ENCODE data around the gene NBEAL2. TPM values are rescaled to one million over a fixed set of nuclear protein-coding genes. Genes with fewer than 3 reads are reported as not detected.

NBEAL2 gene, protein sequence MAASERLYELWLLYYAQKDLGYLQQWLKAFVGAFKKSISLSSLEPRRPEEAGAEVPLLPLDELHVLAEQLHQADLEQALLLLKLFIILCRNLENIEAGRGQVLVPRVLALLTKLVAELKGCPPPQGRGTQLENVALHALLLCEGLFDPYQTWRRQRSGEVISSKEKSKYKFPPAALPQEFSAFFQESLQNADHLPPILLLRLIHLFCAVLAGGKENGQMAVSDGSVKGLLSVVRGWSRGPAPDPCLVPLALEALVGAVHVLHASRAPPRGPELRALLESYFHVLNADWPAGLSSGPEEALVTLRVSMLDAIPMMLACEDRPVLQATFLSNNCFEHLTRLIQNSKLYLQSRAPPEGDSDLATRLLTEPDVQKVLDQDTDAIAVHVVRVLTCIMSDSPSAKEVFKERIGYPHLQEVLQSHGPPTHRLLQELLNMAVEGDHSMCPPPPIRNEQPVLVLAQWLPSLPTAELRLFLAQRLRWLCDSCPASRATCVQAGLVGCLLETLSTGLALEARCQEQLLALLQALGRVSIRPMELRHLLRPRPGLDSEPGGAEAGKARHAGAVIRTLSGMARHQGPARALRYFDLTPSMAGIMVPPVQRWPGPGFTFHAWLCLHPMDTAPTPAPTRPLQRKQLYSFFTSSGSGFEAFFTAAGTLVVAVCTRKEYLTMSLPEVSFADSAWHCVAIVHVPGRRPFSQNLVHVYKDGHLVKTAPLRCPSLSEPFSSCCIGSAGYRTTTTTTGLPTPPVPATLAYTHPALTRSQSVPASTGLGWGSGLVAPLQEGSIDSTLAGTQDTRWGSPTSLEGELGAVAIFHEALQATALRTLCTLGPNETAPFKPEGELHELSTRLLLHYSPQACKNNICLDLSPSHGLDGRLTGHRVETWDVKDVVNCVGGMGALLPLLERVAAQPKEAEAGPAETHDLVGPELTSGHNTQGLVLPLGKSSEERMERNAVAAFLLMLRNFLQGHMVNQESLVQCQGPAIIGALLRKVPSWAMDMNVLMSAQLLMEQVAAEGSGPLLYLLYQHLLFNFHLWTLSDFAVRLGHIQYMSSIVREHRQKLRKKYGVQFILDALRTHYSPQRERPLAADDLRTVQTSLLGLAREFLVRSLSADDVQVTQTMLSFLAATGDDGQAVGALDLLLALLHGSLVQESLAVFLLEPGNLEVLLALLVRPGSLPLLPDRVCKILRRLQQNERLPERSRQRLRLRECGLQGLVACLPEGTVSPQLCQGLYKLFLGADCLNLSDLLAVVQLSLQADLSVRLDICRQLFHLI (N-terminal part only)
- total RNA-seq, result 5.3 and 7.8 TPM in 2 replicates

DNA sequence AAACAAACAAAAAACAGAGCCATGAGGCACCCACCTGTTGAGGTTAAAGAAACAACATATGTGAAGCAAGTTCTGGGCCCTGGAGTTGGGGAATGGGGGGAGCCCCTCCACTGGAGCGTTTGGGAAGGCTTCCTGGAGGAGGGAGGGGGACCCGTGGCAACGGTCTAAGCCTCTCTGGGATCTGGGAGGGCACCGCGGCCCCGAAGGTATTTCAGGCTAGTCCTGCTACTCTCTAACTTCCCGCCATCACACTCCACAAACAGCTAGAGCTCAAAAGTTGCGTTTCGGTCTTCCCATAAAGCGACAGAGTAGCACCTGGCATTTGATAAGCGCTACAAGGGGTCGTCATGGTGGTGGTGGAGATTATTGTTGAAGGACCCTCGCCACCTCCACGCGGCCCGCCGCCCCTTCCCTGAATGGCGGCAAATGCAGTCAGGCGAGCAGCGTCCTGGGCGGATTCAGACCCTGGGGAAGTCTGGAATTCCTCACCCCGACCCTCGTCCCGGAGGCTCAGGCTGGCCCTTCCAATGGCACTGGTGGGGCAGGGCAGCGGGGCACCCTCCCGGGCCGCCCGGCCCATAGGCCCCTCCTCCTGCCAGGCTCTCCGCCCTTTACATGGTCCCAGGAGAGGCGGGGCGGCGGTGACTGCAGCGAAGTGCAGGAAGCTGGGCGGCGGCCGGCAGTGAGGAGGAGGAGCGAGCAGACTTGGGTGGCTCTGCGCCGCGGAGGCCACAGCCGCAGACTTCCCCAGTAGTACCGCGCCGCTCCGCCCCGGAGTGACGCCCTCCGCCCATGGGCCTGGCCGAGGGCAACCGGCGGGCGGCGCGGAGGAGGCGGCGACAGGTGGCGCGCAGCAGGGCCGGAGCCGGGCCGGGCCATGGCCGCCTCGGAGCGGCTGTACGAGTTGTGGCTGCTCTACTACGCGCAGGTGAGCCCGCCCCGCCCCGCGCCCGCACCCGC lies at the start of gene NBEAL2:
Gene NBEAL2 (plus strand): TSS at position 682 of the 960 bp plus-strand sequence. CDS start 196 bp downstream, at position 878.

DNA sequence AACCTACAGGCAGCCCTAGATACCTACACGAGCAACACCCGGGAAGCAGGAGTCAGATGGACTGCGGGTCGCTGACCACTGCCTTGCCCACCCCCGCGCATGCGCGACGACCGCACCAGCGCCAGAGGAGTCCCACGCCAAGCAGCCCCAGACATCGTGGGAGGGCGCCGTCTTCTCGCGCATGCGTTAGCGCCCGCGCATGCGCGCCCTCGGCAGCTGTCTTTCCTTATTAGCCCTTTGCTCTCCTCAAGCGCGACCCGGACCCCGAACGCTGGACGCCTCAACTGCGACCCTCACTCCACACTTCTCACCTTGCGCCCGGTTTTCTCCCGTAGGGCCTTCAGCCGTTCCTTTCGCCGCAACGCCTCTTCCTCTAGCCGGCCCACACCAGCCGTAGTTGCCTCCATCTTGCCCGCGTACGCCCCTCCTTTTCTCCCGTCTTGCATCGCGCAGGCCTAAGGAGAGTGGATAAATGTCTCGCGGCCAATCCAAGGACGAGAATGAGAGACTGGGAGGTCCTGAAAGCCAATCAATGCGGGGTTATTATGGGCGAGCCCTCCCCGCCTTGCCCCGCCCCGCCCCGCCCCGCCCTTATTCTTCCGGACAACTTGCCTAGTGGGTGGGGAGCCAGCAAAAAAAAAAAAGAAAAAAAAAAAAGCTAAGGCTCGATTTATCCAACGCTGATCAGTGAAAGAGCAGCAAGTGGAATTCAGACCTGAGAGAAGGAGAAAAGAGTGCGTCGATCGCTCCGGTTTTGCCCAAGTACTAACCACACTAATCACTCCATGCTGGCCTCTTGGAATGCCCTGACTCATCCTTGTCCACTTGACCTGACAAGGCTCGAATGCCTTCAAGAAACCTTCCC lies 2.9 kb upstream of the NBEAL2 start, which contains the start of gene CCDC12:
Gene CCDC12 (minus strand): TSS at position 420 of the 865 bp plus-strand sequence. CDS start 13 bp downstream, at position 407.

Small RNA genes lying within 50 kb of the gene (small RNA-seq; reads per million reads assigned to genes)
- not detected for gene MRPL57P3

Other genes with a start within 250 kb of the NBEAL2 start
- gene MYL3, start 116.2 kb upstream of the NBEAL2 start, total RNA-seq, result 2.3 and 9.2 TPM in 2 replicates
- gene PTH1R, start 101.9 kb upstream of the NBEAL2 start, total RNA-seq, result 4.5 and 11.0 TPM in 2 replicates
- 22.2 and 22.7 TPM in 2 replicates for gene CCDC12, start 2.9 kb upstream of the NBEAL2 start, total RNA-seq
- 31.3 and 43.6 TPM in 2 replicates for gene SETD2, start 184.4 kb downstream of the NBEAL2 start, total RNA-seq